HEK293T (cell line): ENCODE results near the gene CLEC2B.

Source experiments
- BHLHE40 ChIP-seq: fragments of 450-650 bp; IDR thresholded peaks from 2 replicates; pipeline ENCODE4 v1.6.1; 2016; ENCODE audit warnings: mild to moderate bottlenecking, moderate library complexity, borderline replicate concordance
- CTBP1 ChIP-seq: fragments of 450-650 bp; IDR thresholded peaks from 2 replicates; pipeline ENCODE4 v1.6.1; 2016; ENCODE audit warnings: borderline replicate concordance
- ELF4 ChIP-seq: fragments of 450-650 bp; IDR thresholded peaks from 2 replicates; pipeline ENCODE4 v1.6.1; 2017; ENCODE audit warnings: antibody characterized with exemption
- FOXA1 ChIP-seq: fragments of 450-650 bp; IDR thresholded peaks from 2 replicates; pipeline ENCODE4 v1.6.1; 2016; ENCODE audit warnings: mild to moderate bottlenecking
- FOXK2 ChIP-seq: fragments of 450-650 bp; IDR thresholded peaks from 2 replicates; pipeline ENCODE4 v1.6.1; 2016; ENCODE audit warnings: mild to moderate bottlenecking
- FOXM1 ChIP-seq: fragments of 450-650 bp; IDR thresholded peaks from 2 replicates; pipeline ENCODE4 v1.6.1; 2017; ENCODE audit warnings: mild to moderate bottlenecking, borderline replicate concordance
- L3MBTL2 ChIP-seq: fragments of 450-650 bp; conservative IDR thresholded peaks from 2 replicates; pipeline ENCODE4 v1.6.1; 2016; ENCODE audit warnings: mild to moderate bottlenecking
- NFRKB ChIP-seq: fragments of 450-650 bp; IDR thresholded peaks from 2 replicates; pipeline ENCODE4 v1.6.1; 2016; ENCODE audit warnings: mild to moderate bottlenecking, moderate library complexity
- SUZ12 ChIP-seq: fragments of 450-650 bp; IDR thresholded peaks from 2 replicates; pipeline ENCODE4 v1.6.1; 2016; ENCODE audit warnings: mild to moderate bottlenecking
- TARDBP ChIP-seq: fragments of 450-650 bp; IDR thresholded peaks from 2 replicates; pipeline ENCODE4 v1.6.1; 2016
- TF ChIP-seq, protein P1 (sequence below): fragments of 450-650 bp; IDR thresholded peaks from 2 replicates; pipeline ENCODE4 v1.6.1; 2016

DNA sequence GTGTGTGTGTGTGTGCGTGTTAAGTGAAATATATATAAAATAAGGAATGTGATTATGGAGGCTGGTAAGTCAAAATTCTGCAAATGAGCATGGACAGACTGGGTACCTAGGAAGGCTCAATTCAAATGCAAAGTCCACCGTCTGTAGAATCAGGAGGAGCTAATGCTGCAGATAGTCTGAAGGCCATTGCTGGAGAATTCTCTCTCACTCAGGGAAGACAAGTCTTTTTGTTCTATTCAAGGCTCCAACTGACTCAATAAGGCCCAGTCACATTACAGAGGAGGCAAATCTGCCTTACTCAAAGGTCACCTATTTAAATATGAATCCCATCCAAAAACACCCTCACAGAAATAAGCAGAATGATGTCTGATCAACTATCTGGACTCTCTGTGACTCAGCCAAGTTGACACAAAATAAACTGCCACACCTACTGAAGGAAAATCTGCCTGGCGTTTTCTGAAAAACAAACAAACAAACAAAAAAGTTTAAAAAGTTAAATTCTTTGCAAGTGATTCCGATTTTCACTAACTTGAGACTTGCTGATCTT lies 11.5 kb upstream of the CLEC2B start:
- no peak for TF ChIP-seq BHLHE40
- no peak for TF ChIP-seq FOXA1
- TF ChIP-seq FOXM1 = no peak
- no peak for TF ChIP-seq SUZ12
- no peak for TF ChIP-seq CTBP1
- TF ChIP-seq TARDBP = no peak
- no peak for TF ChIP-seq L3MBTL2
- no peak for TF ChIP-seq FOXK2
- no peak for TF ChIP-seq NFRKB
- TF ChIP-seq ELF4 = no peak
- TF ChIP-seq, protein P1, sequence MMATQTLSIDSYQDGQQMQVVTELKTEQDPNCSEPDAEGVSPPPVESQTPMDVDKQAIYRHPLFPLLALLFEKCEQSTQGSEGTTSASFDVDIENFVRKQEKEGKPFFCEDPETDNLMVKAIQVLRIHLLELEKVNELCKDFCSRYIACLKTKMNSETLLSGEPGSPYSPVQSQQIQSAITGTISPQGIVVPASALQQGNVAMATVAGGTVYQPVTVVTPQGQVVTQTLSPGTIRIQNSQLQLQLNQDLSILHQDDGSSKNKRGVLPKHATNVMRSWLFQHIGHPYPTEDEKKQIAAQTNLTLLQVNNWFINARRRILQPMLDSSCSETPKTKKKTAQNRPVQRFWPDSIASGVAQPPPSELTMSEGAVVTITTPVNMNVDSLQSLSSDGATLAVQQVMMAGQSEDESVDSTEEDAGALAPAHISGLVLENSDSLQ = no peak
